Chondrocyte (in vitro differentiated cells): ENCODE data around the gene EPB41L2. TPM values are rescaled to one million over a fixed set of nuclear protein-coding genes. Genes with fewer than 3 reads are reported as not detected.
"Not testable (repeated sequence)": the region's sequence is repeated elsewhere in the genome, so short reads cannot be mapped to it uniquely, and the experiment has no call there.

Experiments
- DNase-seq: peaks from one replicate; pipeline ENCODE4 v3.0.0; 2021; ENCODE audit warnings: mixed read lengths, low spot score
- H3K27ac Mint-ChIP-seq: one replicate; pipeline ENCODE4 v1.8.0; 2021; ENCODE audit warnings: mild to moderate bottlenecking, moderate library complexity, mixed read lengths; ENCODE audit not compliant: unreplicated experiment
- H3K27me3 Mint-ChIP-seq: 2 replicates; pipeline ENCODE4 v1.8.0; 2021; ENCODE audit warnings: low read depth, mixed read lengths
- H3K36me3 Mint-ChIP-seq: 2 replicates; pipeline ENCODE4 v1.8.0; 2021; ENCODE audit warnings: low read depth, mixed read lengths
- H3K4me1 Mint-ChIP-seq: 2 replicates; pipeline ENCODE4 v1.8.0; 2021; ENCODE audit warnings: low read depth, mild to moderate bottlenecking, mixed read lengths
- H3K4me3 Mint-ChIP-seq: one replicate; pipeline ENCODE4 v1.8.0; 2021; ENCODE audit warnings: mild to moderate bottlenecking, moderate library complexity, mixed read lengths; ENCODE audit not compliant: unreplicated experiment
- H3K9me3 Mint-ChIP-seq: 2 replicates; pipeline ENCODE4 v1.8.0; 2021; ENCODE audit warnings: low read depth, mixed read lengths
- total RNA-seq: library from RNA; stranded (reverse); gene quantifications from 3 replicates; pipeline ENCODE4 v1.2.1, GENCODE V29; 2021
- TF ChIP-seq, protein P1 (sequence below): fragments of 200-600 bp; sonication (generic); IDR thresholded peaks from 2 replicates; pipeline ENCODE4 v1.5.0; 2021; ENCODE audit warnings: antibody characterized with exemption, mild to moderate bottlenecking, moderate library complexity

EPB41L2 gene
- total RNA-seq, 1 donor from 2014 or later = 65.8 TPM

DNA sequence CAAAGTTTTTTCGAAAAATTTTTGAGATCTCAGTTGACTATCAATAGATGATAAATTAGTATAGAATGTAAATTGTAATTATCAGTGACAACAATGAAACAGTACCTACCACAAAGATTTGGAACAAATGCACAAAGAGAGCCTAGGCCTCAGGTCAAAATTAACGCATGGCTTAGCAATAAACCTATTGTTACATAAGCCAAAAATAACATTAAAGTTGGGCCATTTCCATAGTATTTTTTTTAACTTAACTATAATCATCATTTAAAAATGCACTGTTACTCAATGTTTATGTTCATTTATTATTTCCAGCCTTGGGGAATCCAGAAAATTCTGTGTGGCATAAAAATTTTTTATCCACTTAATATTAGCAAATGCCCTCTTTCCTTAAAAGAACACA, 117.0 kb downstream of the EPB41L2 start:
- H3K4me3 Mint-ChIP-seq = no peak overlapping the region
- peaks cover 1% of the 10 kb centered on the region for H3K36me3 Mint-ChIP-seq
- peak overlapping the region; percentile 7 for H3K27ac Mint-ChIP-seq
- no peak for DNase-seq
- H3K4me1 Mint-ChIP-seq = peaks cover 27% of the 10 kb centered on the region
- no peaks in the 10 kb centered on the region for H3K27me3 Mint-ChIP-seq
- TF ChIP-seq, protein P1, sequence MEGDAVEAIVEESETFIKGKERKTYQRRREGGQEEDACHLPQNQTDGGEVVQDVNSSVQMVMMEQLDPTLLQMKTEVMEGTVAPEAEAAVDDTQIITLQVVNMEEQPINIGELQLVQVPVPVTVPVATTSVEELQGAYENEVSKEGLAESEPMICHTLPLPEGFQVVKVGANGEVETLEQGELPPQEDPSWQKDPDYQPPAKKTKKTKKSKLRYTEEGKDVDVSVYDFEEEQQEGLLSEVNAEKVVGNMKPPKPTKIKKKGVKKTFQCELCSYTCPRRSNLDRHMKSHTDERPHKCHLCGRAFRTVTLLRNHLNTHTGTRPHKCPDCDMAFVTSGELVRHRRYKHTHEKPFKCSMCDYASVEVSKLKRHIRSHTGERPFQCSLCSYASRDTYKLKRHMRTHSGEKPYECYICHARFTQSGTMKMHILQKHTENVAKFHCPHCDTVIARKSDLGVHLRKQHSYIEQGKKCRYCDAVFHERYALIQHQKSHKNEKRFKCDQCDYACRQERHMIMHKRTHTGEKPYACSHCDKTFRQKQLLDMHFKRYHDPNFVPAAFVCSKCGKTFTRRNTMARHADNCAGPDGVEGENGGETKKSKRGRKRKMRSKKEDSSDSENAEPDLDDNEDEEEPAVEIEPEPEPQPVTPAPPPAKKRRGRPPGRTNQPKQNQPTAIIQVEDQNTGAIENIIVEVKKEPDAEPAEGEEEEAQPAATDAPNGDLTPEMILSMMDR = no peak
- H3K9me3 Mint-ChIP-seq = peaks cover 3% of the 10 kb centered on the region

DNA sequence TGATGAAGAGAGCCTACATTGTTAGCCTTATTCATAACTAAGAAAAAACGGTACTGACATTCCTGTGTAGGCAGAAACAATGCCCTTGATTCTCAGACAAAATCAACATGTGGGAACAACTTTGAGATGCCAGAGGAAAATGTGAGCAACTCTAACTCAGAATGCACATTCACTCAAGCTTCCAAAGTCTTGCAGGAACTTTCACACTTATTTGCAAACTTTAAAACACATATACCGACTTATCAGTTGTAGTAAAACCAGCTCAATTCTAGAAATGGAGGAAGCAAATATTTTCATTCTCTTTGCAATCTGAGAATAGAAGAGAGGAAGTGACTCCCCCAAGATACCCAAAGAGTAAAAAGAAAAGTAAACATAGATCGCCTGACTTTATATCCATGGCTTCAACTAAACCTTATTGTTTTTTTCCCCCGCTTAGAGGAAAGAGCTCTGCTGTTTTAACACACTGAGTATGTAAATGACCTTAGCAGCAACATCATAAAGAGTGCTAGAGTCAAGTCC, 117.6 kb downstream of the EPB41L2 start:
- Mint-ChIP-seq H3K4me3 (peak overlapping the region; percentile 17), H3K36me3 (peaks cover 1% of the 10 kb centered on the region), H3K4me1 (peaks cover 27% of the 10 kb centered on the region), H3K27me3 (no peaks in the 10 kb centered on the region), H3K9me3 (peaks cover 3% of the 10 kb centered on the region), H3K27ac (peak overlapping the region; percentile 53)
- TF ChIP-seq, protein P1 = no peak
- no peak for DNase-seq

DNA sequence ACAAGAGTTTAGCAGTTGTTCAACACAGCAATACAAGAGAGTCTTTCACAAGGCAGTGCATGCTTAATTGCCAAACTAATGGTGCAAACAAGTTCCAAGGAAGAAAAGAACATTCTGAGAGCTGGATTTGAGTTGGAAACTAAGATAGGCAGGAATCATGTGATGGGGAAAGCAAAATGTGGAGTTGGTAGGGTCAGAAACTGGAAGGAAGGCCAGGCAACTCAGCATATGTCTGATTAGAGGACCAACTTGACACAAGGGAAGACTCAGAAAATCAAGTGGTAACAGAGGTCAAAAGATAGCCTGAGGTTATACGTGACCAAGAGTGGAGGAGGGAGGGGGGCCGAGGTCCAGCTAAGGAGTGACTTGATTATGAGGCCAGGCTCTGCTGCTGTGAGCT, 118.6 kb downstream of the EPB41L2 start:
- TF ChIP-seq, protein P1 = no peak
- Mint-ChIP-seq H3K36me3 (peaks cover 2% of the 10 kb centered on the region), H3K4me3 (no peak overlapping the region), H3K27ac (no peak overlapping the region), H3K4me1 (peaks cover 27% of the 10 kb centered on the region), H3K9me3 (peaks cover 3% of the 10 kb centered on the region), H3K27me3 (no peaks in the 10 kb centered on the region)
- no peak for DNase-seq

DNA sequence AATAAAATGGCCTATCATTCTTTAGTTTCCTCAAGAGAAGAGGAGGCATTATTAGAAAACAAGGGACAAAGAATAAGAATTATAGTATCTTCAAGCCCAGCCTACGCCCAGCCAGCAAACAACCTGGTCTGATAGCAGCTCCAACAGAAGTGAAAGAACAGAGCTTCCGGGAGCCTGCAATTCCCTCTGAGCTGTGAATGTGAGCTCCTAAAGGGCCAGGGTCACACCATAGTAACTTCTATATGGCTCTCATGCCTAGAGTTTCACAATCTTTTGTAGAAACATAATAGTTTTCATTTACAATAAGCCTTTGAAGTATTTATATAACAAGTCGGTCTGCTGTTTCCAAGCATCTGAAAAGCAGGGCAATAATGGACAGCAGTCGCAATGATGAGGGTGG, 119.3 kb downstream of the EPB41L2 start:
- TF ChIP-seq, protein P1 = no peak
- Mint-ChIP-seq H3K4me1 (peaks cover 29% of the 10 kb centered on the region), H3K27me3 (no peaks in the 10 kb centered on the region), H3K36me3 (peaks cover 3% of the 10 kb centered on the region), H3K27ac (no peak overlapping the region), H3K4me3 (no peak overlapping the region), H3K9me3 (peaks cover 3% of the 10 kb centered on the region)
- no peak for DNase-seq

DNA sequence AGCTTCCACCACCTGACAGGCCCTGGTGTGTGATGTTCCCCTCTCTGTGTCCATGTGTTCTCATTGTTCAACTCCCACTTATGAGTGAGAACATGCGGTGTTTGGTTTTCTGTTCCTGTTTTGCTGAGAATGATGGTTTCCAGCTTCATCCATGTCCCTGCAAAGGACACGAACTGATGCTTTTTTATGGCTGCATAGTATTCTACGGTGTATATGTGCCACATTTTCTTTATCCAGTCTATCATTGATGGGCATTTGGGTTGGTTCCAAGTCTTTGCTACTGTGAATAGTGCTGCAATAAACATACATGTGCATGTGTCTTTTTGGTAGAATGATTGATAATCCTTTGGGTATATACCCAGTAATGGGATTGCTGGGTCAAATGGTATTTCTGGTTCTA, 120.3 kb downstream of the EPB41L2 start:
- H3K9me3 Mint-ChIP-seq, H3K4me3 Mint-ChIP-seq, H3K27ac Mint-ChIP-seq, H3K36me3 Mint-ChIP-seq, DNase-seq, H3K27me3 Mint-ChIP-seq: not testable (repeated sequence)
- peaks cover 39% of the 10 kb centered on the region for H3K4me1 Mint-ChIP-seq

DNA sequence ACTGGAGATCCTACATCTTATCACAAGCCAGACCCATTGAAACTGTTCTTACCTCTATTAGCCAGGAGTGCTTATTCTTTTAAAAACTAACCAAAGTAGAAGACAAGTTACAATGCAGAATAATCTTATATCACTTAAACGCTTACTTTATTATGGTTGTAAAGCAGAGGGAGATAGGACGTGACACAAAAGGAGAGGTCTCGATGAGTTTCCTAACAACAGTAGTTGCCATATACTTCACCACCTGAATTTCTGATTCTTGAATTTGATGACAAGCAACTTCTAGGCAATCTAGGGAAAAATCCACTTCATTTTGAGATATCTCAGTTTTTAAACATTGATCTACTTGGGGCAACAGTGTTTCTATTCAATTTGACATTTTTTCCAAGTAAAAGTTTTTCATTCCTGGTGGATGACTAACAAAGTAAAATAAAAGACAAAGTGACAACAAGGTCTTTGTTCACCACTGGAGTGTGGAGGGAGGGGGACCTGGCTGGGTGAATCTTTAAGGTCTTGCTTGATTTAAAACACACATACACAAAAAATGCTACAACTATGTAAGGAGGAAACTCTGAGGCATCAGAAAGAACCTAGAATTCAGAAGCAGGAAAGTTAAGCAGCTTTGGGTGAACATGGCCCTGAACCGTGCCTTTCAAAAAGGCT, 125.0 kb downstream of the EPB41L2 start:
- Mint-ChIP-seq H3K4me3 (no peak overlapping the region), H3K27me3 (no peaks in the 10 kb centered on the region), H3K27ac (peak overlapping the region; percentile 41), H3K36me3 (peaks cover 2% of the 10 kb centered on the region), H3K4me1 (peaks cover 42% of the 10 kb centered on the region), H3K9me3 (peaks cover under 1% of the 10 kb centered on the region)
- no peak for DNase-seq
- TF ChIP-seq, protein P1 = no peak
